Measurements from ENCODE around the gene TNFRSF8.

TNFRSF8 gene

GRCh38 chr1:12063141-12064072 is at the start of gene TNFRSF8:
TNFRSF8 (plus strand) TSS chr1:12063303; CDS start chr1:12063599, 296 bp downstream.
- Histone ChIP-seq H3K4me2 (ENCODE audit: low read depth, low read length, poor library complexity, severe bottlenecking) (no peak within 1 kb of the TSS), H3K9me2 (replicated peaks; ENCODE audit: insufficient read depth, low read length) (no peaks in the 10 kb centered on the region), H3K9me3 (ENCODE audit: insufficient read depth, low read length) (no peaks in the 10 kb centered on the region), H3K36me3 (ENCODE audit: low read length) (no peaks in the 10 kb centered on the region), H4K20me1 (ENCODE audit: low read depth, low read length) (no peaks in the 10 kb centered on the region), H3K9ac (ENCODE audit: low read length) (no peak within 1 kb of the TSS), H2AFZ (ENCODE audit: low read depth, low read length, severe bottlenecking) (no peak within 1 kb of the TSS), H3K4me3 (ENCODE audit: insufficient read depth, low read length, poor library complexity, severe bottlenecking) (no peak within 1 kb of the TSS), H3K27me3 (ENCODE audit: low read length) (no peaks in the 10 kb centered on the region), H3F3A (ENCODE audit: insufficient read depth) (no peaks in the 10 kb centered on the region), H3K27ac (ENCODE audit: low read depth, low read length) (no peak within 1 kb of the TSS), H3K79me2 (ENCODE audit: insufficient read depth, low read length) (no peaks in the 10 kb centered on the region)
- TF ChIP-seq CTCF (IDR thresholded peaks at IDR 0.05; ENCODE audit: insufficient read depth, low read length, poor library complexity, severe bottlenecking) (no peak), EZH2phosphoT487 (conservative IDR thresholded peaks at IDR 0.05; ENCODE audit: low read length) (no peak; the same call in 1 of the 2 replicates)

- Histone ChIP-seq H3K4me3 (ENCODE audit: insufficient read depth, low read length, poor library complexity, severe bottlenecking) (no peak overlapping the region), H4K20me1 (ENCODE audit: low read depth, low read length) (no peaks in the 10 kb centered on the region), H3K36me3 (ENCODE audit: low read length) (no peaks in the 10 kb centered on the region), H3K27me3 (ENCODE audit: low read length) (no peaks in the 10 kb centered on the region), H3K79me2 (ENCODE audit: insufficient read depth, low read length) (no peaks in the 10 kb centered on the region; the same call in 1 of the 2 replicates), H3K9me3 (ENCODE audit: insufficient read depth, low read length) (no peaks in the 10 kb centered on the region), H3F3A (ENCODE audit: insufficient read depth) (peaks cover 9% of the 10 kb centered on the region), H2AFZ (ENCODE audit: low read depth, low read length, severe bottlenecking) (no peak overlapping the region), H3K27ac (ENCODE audit: low read depth, low read length) (no peak overlapping the region), H3K9me2 (replicated peaks; ENCODE audit: insufficient read depth, low read length) (no peaks in the 10 kb centered on the region), H3K9ac (ENCODE audit: low read length) (no peak overlapping the region), H3K4me2 (ENCODE audit: low read depth, low read length, poor library complexity, severe bottlenecking) (no peak overlapping the region)
- TF ChIP-seq CTCF (IDR thresholded peaks at IDR 0.05; ENCODE audit: insufficient read depth, low read length, poor library complexity, severe bottlenecking) (no peak), EZH2phosphoT487 (conservative IDR thresholded peaks at IDR 0.05; ENCODE audit: low read length) (no peak)
Measured at GRCh38 chr1:12014141-12014991, 48.7 kb upstream of the TNFRSF8 start.

- Histone ChIP-seq H3K9me2 (replicated peaks; ENCODE audit: insufficient read depth, low read length) (no peaks in the 10 kb centered on the region), H3K27ac (ENCODE audit: low read depth, low read length) (no peak overlapping the region), H3K9ac (ENCODE audit: low read length) (no peak overlapping the region), H2AFZ (ENCODE audit: low read depth, low read length, severe bottlenecking) (no peak overlapping the region), H3F3A (ENCODE audit: insufficient read depth) (peaks cover 9% of the 10 kb centered on the region), H3K79me2 (ENCODE audit: insufficient read depth, low read length) (peaks cover 6% of the 10 kb centered on the region; the same call in 1 of the 2 replicates), H3K36me3 (ENCODE audit: low read length) (no peaks in the 10 kb centered on the region), H3K4me3 (ENCODE audit: insufficient read depth, low read length, poor library complexity, severe bottlenecking) (no peak overlapping the region), H4K20me1 (ENCODE audit: low read depth, low read length) (no peaks in the 10 kb centered on the region), H3K9me3 (ENCODE audit: insufficient read depth, low read length) (no peaks in the 10 kb centered on the region), H3K27me3 (ENCODE audit: low read length) (no peaks in the 10 kb centered on the region), H3K4me2 (ENCODE audit: low read depth, low read length, poor library complexity, severe bottlenecking) (no peak overlapping the region)
- TF ChIP-seq EZH2phosphoT487 (conservative IDR thresholded peaks at IDR 0.05; ENCODE audit: low read length) (no peak), CTCF (IDR thresholded peaks at IDR 0.05; ENCODE audit: insufficient read depth, low read length, poor library complexity, severe bottlenecking) (no peak)
Measured at GRCh38 chr1:12015001-12015491, 48.1 kb upstream of the TNFRSF8 start.

Measured in SU-DHL-6 (cell line).